ENCODE results near the gene RAVER2. TPM values are rescaled to one million over a fixed set of nuclear protein-coding genes. Genes with fewer than 3 reads are reported as not detected.

The RAVER2 gene
- total and polyA plus RNA-seq, 2 of the 13 experiments (the other 11 are each of a cell fraction or from before 2014, with no cell fraction given), result 11.4 to 15.4 TPM

- TF ChIP-seq ZNF800 (CRISPR knock-in tag; IDR thresholded peaks at IDR 0.05) (no peak), PHF21A (CRISPR knock-in tag; IDR thresholded peaks at IDR 0.05) (no peak), BRD4 (CRISPR knock-in tag; IDR thresholded peaks at IDR 0.05) (no peak), CENPT (CRISPR knock-in tag; IDR thresholded peaks at IDR 0.05; ENCODE audit: low read depth) (no peak), SOX5 (CRISPR knock-in tag; IDR thresholded peaks at IDR 0.05; ENCODE audit: borderline replicate concordance) (no peak), MAFK (conservative IDR thresholded peaks at IDR 0.05 in 1 of 2, IDR thresholded peaks at IDR 0.05 in 1 of 2; ENCODE audit: low read length in 2 of 2) (no peak), ZNF530 (CRISPR knock-in tag; IDR thresholded peaks at IDR 0.05; ENCODE audit: low read depth) (no peak), ZBTB34 (CRISPR knock-in tag; IDR thresholded peaks at IDR 0.05) (no peak), XBP1 (CRISPR knock-in tag; IDR thresholded peaks at IDR 0.05) (no peak), ZBTB8A (CRISPR knock-in tag; IDR thresholded peaks at IDR 0.05; ENCODE audit: borderline replicate concordance, low read depth) (no peak), AGO1 (IDR thresholded peaks at IDR 0.05; ENCODE audit: low read depth, low read length, poor library complexity, severe bottlenecking) (no peak), SNAPC2 (CRISPR knock-in tag; IDR thresholded peaks at IDR 0.05) (no peak), ZNF556 (CRISPR knock-in tag; IDR thresholded peaks at IDR 0.05; ENCODE audit: borderline replicate concordance) (no peak)
Observed at GRCh38 chr1:64798872-64799271, 54.0 kb downstream of the RAVER2 start (continued).
